Measurements from ENCODE around the gene NPLOC4. TPM values are rescaled to one million over a fixed set of nuclear protein-coding genes. Genes with fewer than 3 reads are reported as not detected.

Gene NPLOC4
- total and polyA plus RNA-seq, 9 of the 15 experiments (the other 6 are each of a cell fraction or from before 2014, with no cell fraction given) = 1.5 to 116 (median 64.5) TPM

- TF ChIP-seq FOXO4 (CRISPR knock-in tag; IDR thresholded peaks at IDR 0.05) (no peak), MXI1 (IDR thresholded peaks at IDR 0.05; ENCODE audit: low read depth, low read length) (no peak), E2F4 (CRISPR knock-in tag; IDR thresholded peaks at IDR 0.05; ENCODE audit: low read depth) (no peak), SIRT6 (IDR thresholded peaks at IDR 0.05; ENCODE audit: low read depth, low read length) (no peak), NFIC (IDR thresholded peaks at IDR 0.05) (no peak), TCF15 (CRISPR knock-in tag; IDR thresholded peaks at IDR 0.05) (no peak), SP2 (IDR thresholded peaks at IDR 0.05; ENCODE audit: extremely low read depth, low read depth, low read length, poor library complexity, severe bottlenecking) (no peak), UBTF (IDR thresholded peaks at IDR 0.05; ENCODE audit: borderline replicate concordance in 1 of 2, low read depth in 2 of 2, low read length in 2 of 2) (0 out of 4 replicates have a peak, but pooled peaks of 1 of the 2 experiments have one; percentile 15), ZFP91 (CRISPR knock-in tag; IDR thresholded peaks at IDR 0.05) (no peak), NR2C2 (CRISPR knock-in tag; IDR thresholded peaks at IDR 0.05) (no peak), NR2C2 (tag; IDR thresholded peaks at IDR 0.05) (no peak), SOX6 (IDR thresholded peaks at IDR 0.05) (0 out of 2 replicates have a peak, but pooled peaks have one; percentile 19), ZKSCAN1 (IDR thresholded peaks at IDR 0.05; ENCODE audit: low read depth, low read length) (no peak), ETS2 (tag; IDR thresholded peaks at IDR 0.05; ENCODE audit: borderline replicate concordance, poor library complexity, severe bottlenecking) (no peak), PYGO2 (tag; IDR thresholded peaks at IDR 0.05) (no peak), ZNF121 (CRISPR knock-in tag; conservative IDR thresholded peaks at IDR 0.05) (no peak)
Measured at GRCh38 chr17:81519284-81520020, 117.5 kb downstream of the NPLOC4 start (continued).

All from K562 (cell line).